ENCODE results near the gene KHDC4.
"Not testable (repeated sequence)": the region's sequence is repeated elsewhere in the genome, so short reads cannot be mapped to it uniquely, and the experiment has no call there.

The KHDC4 gene

GRCh38 chr1:155931332-155932038 lies 2.7 kb downstream of the KHDC4 start:
- H3K27me3 ChIP-seq (ENCODE audit: control insufficient read depth, insufficient read depth, low read length) = no peaks in the 10 kb centered on the region

GRCh38 chr1:155930725-155931124 lies 3.5 kb downstream of the KHDC4 start:
- H3K36me3 ChIP-seq (ENCODE audit: control insufficient read depth, insufficient read depth, low read length); H3K9ac ChIP-seq; H3K4me3 ChIP-seq (ENCODE audit: low read depth, low read length); H3K27me3 ChIP-seq (ENCODE audit: control insufficient read depth, insufficient read depth, low read length); H3K9me3 ChIP-seq (ENCODE audit: control insufficient read depth, low read length); H3K4me1 ChIP-seq; H2AFZ ChIP-seq; H3K27ac ChIP-seq: not testable (repeated sequence)
- Histone ChIP-seq H3K4me2 (ENCODE audit: low read length) (peak overlapping the region; percentile 11), H3K79me2 (peaks cover 22% of the 10 kb centered on the region)

More at GRCh38 chr1:155931332-155932038, 2.7 kb downstream of the KHDC4 start:
- Histone ChIP-seq H3K79me2 (peaks cover 22% of the 10 kb centered on the region), H3K4me3 (ENCODE audit: low read depth, low read length) (no peak overlapping the region), H3K4me1 (peaks cover 2% of the 10 kb centered on the region), H3K27ac (no peak overlapping the region), H3K4me2 (ENCODE audit: low read length) (no peak overlapping the region), H3K9ac (no peak overlapping the region), H3K36me3 (ENCODE audit: control insufficient read depth, insufficient read depth, low read length) (no peaks in the 10 kb centered on the region), H3K9me3 (ENCODE audit: control insufficient read depth, low read length) (no peaks in the 10 kb centered on the region), H2AFZ (no peak overlapping the region)
- TF ChIP-seq CTCF (IDR thresholded peaks at IDR 0.05) = no peak

GRCh38 chr1:155929057-155929456 lies 5.2 kb downstream of the KHDC4 start:
- H3K36me3 ChIP-seq (ENCODE audit: control insufficient read depth, insufficient read depth, low read length) = no peaks in the 10 kb centered on the region
- no peak overlapping the region for H2AFZ ChIP-seq
- no peak overlapping the region for H3K27ac ChIP-seq
- no peak overlapping the region for H3K4me3 ChIP-seq (ENCODE audit: low read depth, low read length)
- H3K9me3 ChIP-seq (ENCODE audit: control insufficient read depth, low read length) = no peaks in the 10 kb centered on the region
- no peaks in the 10 kb centered on the region for H3K27me3 ChIP-seq (ENCODE audit: control insufficient read depth, insufficient read depth, low read length)
- no peak overlapping the region for H3K9ac ChIP-seq
- peaks cover 22% of the 10 kb centered on the region for H3K79me2 ChIP-seq
- no peak overlapping the region for H3K4me2 ChIP-seq (ENCODE audit: low read length)
- peaks cover 2% of the 10 kb centered on the region for H3K4me1 ChIP-seq
- no peak for TF ChIP-seq CTCF (IDR thresholded peaks at IDR 0.05)

- no peaks in the 10 kb centered on the region for H3K36me3 ChIP-seq (ENCODE audit: control insufficient read depth, insufficient read depth, low read length)
- TF ChIP-seq CTCF (IDR thresholded peaks at IDR 0.05) = no peak
- H3K4me3 ChIP-seq (ENCODE audit: low read depth, low read length) = no peak overlapping the region
- H3K27me3 ChIP-seq (ENCODE audit: control insufficient read depth, insufficient read depth, low read length) = no peaks in the 10 kb centered on the region
- H3K9me3 ChIP-seq (ENCODE audit: control insufficient read depth, low read length) = no peaks in the 10 kb centered on the region
- H2AFZ ChIP-seq = no peak overlapping the region
- no peak overlapping the region for H3K4me2 ChIP-seq (ENCODE audit: low read length)
- no peaks in the 10 kb centered on the region for H3K79me2 ChIP-seq
- H3K27ac ChIP-seq = no peak overlapping the region
- H3K4me1 ChIP-seq = peaks cover 2% of the 10 kb centered on the region
- no peak overlapping the region for H3K9ac ChIP-seq
Observed at GRCh38 chr1:155925506-155925905, 8.7 kb downstream of the KHDC4 start.

- Histone ChIP-seq H3K9me3 (ENCODE audit: control insufficient read depth, low read length) (no peaks in the 10 kb centered on the region), H3K79me2 (no peaks in the 10 kb centered on the region), H2AFZ (no peak overlapping the region), H3K27me3 (ENCODE audit: control insufficient read depth, insufficient read depth, low read length) (no peaks in the 10 kb centered on the region), H3K27ac (no peak overlapping the region), H3K4me1 (no peaks in the 10 kb centered on the region), H3K4me3 (ENCODE audit: low read depth, low read length) (no peak overlapping the region), H3K36me3 (ENCODE audit: control insufficient read depth, insufficient read depth, low read length) (no peaks in the 10 kb centered on the region), H3K9ac (no peak overlapping the region), H3K4me2 (ENCODE audit: low read length) (no peak overlapping the region)
- no peak for TF ChIP-seq CTCF (IDR thresholded peaks at IDR 0.05)
Observed at GRCh38 chr1:155920717-155921116, 13.5 kb downstream of the KHDC4 start.
